NAMALWA (cell line): ENCODE data around the gene ARID1B.

Experiments
- DNase-seq: peaks from one replicate; pipeline ENCODE4 v3.0.0-alpha.2; 2015; ENCODE audit warnings: low spot score

ARID1B gene

GRCh38 chr6:157054531-157054979 lies 277.4 kb downstream of the ARID1B start:
- no peak for DNase-seq

GRCh38 chr6:157055863-157056262 lies 278.7 kb downstream of the ARID1B start:
- no peak for DNase-seq

DNA sequence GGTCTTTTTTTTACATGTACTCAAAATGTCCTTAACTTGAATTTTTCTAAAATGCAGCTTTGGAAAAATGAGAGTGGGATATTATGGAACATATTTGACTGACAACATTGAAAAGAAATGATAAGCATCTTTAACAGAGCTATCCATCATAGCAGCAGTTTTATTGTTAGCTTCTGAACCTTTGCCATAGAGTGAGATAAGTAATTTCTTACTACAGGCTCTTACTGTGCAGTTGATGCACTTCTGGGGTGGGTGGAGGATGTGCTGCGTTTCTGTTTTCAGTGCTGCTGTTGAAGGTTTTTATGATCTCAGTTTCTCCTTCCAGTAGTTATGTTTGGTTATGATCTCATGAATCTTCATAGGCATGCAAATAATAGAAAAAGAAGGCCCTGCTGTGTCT lies 279.1 kb downstream of the ARID1B start:
- no peak for DNase-seq

- DNase-seq: no peak
Measured at GRCh38 chr6:157058574-157058973, 281.4 kb downstream of the ARID1B start.

- no peak for DNase-seq
Measured at GRCh38 chr6:157059781-157060180, 282.6 kb downstream of the ARID1B start.

DNA sequence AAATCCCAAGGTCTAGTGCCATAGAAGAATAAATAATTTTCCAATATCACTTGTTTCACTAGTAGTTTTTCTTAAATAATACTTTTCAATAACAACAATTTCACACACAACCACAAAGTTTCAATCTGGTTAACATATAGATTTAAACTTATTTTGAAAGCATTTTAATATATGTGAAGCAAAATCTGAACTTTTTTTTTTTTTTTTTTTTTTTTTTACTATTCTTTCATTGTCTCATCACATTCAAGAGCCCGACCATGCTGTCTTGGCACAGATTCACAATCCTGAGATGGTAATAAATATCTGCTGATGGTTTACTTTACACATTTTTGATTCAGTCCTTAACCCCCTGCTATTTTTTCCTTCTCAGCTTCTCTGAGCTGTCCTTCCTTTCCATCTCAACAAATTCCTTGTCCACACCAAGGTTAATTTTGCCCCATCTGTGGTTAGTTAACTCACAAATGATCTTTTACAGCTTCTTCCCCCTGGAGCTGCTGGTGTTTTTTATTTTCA lies 283.3 kb downstream of the ARID1B start:
- DNase-seq: no peak

DNA sequence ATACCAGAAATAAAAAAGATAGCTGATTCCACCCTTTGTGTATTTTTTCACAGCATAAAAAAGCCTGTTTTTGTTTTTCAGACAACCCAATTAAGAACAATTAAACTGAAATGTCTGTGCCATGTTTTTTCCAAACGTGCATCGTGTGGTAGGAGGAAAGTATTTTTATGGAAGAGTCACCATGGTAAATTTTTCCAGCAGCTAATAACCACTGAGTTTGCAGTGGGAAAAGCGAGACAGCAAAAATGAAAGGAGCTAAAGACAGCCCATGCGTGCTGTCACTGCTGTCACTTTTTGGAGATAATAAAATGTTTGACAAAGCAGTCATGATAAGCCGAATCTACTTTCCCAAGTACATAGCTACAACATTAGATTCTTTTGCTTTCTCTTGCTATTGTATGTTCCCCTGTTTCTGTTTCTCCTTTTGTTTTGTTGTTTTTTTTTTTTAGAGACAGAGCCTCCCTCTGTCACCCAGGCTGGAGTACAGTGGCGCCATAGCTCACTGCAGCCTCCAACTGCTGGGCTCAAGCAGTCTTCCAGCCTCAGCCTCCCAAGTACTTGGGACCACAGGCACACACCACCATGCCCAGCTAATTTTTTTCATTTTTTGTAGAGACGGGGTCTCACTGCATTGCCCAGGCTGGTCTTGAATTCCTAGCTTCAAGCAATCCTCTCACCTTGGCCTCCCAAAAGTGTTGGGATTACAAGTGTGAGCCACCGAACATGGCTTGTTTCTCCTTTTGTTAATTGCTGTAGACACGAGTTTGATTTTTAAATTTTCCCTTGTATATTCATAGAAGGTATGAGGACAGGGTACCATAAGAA lies 284.8 kb downstream of the ARID1B start:
- no peak for DNase-seq

GRCh38 chr6:157063176-157063905 lies 286.2 kb downstream of the ARID1B start:
- no peak for DNase-seq

DNA sequence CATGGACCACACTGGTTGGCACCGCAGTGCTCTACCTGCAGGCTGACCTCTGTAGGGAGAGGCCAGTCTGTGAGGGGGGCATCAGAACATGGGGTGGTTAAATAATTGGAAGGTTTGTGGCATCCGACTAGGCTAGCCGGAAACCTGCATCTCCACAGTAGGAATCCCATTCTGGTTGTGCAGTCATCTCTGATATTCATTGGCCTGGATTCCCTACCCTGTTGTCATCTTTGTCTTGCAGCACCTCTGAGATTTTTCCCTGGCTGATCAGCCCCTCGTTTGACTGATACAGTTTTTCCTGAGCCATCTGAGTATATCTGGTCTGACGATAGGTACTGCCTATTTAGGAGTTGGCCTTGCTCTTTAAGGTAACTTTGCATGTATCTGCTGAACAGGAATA lies 286.7 kb downstream of the ARID1B start:
- no peak for DNase-seq

GRCh38 chr6:157064502-157064901 lies 287.3 kb downstream of the ARID1B start:
- DNase-seq: no peak

- no peak for DNase-seq
Measured at GRCh38 chr6:157065366-157065765, 288.2 kb downstream of the ARID1B start.

DNA sequence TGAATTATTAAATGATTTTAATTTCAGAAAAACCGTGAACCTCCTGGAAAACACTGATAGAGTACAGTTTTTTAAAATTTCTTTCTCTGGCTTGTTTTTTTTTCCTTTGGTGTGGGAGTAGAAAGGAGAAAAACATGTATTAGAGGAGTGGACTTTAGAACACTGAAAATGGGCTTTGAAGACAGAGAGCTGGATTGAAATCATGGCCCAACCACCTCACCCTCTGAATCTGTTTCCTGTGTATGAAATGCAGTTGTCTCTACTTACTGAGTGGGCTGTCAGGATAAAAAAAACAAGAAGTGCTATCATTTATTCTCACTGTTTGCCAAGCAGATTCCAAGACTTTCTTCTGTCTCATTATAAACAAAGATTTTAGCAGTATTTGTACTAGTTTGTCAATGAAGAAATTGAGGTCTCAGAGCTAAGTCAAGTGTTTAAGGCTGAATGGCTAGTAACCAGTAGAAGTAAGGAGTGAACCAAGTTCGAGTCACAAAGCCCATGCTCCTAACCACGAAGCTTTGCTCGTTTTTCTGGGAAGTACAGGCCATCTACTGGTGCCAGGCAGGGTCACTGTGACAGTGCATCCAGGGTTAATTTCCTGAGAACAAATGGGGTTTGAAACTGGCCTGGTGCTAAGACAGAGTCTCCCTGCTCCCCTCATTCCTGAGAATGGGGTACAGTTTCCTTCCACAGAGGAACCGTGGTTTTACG lies 289.8 kb downstream of the ARID1B start:
- no peak for DNase-seq

DNA sequence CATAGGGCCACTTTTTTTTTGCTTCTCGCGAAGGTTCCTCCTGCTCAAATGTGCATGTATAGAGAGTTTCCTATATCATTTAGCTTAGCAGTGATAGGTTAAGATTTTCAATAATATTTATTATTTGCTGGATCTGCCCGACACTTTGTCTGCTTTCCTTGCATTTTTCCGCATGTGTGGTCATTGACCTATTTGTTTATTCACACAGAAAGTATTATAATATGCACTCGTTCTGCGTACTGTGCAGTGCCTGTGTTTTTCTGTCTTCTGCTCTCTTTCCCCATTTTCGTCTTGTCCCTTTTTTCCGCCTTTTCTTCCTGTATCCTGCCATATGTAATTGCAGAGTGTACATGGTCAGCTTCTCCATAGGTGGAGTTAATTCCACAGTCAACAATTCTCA lies 290.3 kb downstream of the ARID1B start:
- DNase-seq: no peak

DNA sequence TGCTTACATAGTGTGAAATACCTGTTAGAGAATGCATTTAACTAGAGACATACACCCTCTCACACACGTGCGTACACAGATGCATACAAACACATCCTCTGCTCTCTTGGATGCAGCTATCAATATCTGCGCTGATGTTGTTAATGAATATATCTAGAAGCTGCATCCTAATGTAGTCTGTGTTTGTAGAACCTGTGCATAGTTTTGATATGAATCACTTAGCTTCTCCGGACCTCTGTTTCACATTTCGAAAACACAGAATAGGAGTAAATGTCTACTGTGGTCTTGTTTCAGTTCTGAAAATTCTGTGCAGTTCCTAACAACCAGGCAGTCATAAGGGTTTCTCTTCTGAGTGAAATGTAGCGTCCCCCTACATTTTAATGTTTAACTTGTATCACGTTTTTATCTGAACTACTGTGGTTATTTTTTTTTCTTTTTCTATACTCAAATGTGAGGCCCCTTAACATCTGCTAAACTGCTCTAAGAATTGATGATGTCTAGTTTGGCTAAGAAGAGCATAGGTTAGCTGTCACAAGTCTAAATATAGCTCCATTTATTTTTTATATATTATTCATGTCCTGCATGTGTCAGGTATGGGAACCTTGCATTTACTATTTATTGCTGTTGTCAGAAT lies 291.6 kb downstream of the ARID1B start:
- DNase-seq: no peak

DNA sequence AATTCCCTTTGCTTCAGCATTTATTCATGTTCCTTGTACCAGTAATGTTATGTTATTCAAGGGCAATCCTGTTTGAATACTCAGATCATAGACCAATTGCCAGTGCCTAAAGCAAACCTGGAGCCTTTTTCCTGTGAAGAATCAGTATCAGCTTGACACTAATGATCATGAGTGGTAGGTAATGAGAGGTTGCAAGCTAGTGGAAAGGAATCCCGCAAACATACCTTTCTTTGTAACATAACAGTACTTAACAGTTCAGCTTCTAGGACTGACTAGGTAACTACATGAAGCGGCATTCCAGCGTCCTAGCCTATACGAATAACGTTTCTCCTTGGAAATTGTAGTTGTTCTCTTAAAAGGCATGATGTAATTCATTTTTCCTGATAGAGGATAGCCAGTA lies 292.4 kb downstream of the ARID1B start:
- DNase-seq: no peak

DNA sequence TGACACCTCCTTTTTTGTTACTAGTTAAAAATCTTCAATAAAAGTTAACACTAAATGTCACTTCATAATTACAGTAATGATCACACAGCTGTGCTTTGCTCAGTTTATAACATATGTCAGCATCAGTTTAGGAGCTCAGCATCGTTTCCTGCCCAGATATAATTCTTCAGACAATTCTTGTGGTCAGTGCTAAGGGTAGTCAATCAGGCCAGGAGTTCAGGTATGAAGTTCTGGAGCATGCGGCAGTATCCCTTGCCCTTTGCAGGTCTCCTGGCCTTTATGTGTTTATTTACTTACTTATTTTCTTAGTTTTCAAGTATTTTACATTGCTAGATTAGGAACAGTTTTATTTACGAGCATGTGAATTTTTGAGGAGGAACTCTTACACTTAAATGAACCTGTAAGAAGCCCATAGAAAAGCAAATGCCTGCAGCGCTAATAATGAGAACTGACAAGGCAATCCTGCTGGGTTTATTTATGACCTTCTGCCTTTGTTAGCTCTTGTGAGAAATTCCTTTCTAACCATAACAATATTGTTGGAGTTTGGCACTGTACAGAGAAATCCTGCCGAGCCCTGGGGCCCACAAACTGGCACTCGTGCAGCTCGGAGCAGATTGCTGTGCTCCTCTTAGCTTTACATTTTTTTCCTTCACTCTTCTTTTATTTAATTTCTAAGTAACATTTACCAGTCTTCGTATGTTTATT lies 293.4 kb downstream of the ARID1B start:
- no peak for DNase-seq

- DNase-seq: no peak
Measured at GRCh38 chr6:157072128-157072527, 294.9 kb downstream of the ARID1B start.

GRCh38 chr6:157073596-157073995 lies 296.4 kb downstream of the ARID1B start:
- no peak for DNase-seq

DNA sequence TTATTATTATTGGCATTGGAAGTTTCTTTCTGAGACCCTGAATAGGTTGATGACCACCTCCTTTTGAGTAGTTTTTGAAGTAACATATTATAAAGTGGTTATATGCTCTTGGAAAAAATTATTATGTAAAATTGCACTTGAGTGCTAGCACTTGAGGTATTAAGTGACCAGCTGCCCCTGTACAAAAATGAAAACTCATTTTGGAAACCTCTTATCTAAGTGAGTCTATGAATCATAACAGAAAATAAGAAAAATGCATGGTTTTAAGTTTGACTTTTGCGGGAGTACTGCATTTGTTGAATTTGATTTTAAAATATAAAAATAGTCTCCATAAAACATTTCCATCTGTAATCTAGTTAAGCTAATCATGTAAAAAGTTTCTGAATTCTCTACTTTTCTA lies 297.8 kb downstream of the ARID1B start:
- no peak for DNase-seq

DNA sequence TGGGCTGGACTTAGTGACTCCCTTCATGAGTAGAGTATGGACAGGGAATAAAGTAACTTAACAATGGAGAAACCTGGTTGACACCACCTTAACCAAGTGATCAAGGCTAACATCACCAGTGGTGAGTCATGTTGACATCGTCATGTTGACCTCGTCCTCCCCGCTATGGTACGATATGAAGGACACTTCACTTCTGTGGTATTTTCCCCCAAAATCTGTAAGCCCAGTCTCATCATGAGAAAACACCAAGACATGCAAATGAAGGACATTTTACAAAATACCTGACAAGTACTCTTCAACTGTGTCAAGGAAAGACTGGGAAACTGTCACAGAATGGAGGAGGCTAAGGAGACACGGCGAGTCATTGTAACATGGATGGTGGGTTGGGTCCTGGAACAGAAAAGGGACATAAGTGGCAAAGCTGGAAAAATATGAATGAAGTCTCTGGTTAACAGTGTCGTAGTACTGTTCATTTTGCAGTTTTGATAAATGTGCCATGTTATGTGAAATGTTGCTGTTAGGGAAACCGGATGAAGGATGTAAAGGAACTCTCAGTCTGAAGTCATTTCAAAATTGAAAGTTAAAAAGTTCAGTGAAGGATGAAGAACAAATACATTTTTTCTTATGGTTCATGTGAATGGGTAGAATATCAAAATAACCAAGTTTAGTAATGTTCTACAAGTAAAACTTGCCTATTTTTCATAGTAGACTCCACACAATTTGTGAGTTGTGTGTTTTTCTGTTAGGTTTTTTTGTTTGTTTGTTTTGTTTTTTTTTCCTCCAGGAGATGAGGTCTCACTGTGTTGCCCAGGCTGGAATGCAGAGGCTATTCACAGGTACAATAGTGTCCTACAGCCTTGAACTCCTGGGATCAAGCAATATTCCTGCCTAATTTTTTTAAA lies 298.6 kb downstream of the ARID1B start:
- DNase-seq: no peak
